GM19035 (cell line): Measurements from ENCODE around the gene TRMT10A.
"Not testable (repeated sequence)": the region's sequence is repeated elsewhere in the genome, so short reads cannot be mapped to it uniquely, and the experiment has no call there.

Experiments
- ATAC-seq: cut with Tn5 transposase; IDR thresholded peaks from one replicate; pipeline ENCODE4 v1.9.1; 2021; ENCODE audit not compliant: unreplicated experiment

The TRMT10A gene

DNA sequence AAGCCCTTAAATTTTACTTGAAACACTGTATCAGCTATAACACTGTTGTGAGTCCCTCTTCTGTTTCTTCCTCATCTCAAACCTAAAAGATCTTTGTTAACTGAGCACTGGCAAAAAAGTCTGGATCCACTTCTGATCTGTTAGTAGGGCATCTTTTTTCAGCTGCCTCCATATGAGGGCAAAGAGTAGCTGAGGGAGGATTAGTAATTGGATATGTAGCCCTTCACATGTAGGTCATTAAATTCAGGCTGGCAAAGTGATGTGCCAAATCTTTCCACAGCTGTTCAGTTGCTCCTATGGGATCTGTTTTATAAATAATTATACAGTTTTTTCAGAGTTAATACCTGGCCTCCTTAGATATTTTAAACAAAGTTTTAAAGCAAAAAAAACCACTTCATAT is 1.1 kb upstream of the TRMT10A start:
- no peak for ATAC-seq

DNA sequence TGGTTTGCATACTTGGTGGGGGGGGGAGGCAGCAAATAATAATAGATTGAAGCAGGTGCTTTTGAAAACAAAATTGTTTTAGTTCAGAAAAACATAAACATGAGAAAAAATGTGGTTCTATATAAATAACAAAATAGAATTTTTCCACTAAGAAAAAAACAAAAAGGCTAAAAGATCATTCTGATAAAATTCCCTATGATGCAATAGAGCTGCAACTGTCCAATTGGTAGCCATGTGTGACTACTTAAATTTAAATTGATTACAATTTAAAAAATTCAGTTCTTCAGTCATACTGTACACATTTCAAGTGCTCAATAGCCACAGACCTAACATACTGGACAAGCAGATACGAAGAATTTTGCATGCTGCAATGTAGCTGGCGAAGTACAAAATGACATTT is 11.0 kb downstream of the TRMT10A start:
- ATAC-seq, result no peak

DNA sequence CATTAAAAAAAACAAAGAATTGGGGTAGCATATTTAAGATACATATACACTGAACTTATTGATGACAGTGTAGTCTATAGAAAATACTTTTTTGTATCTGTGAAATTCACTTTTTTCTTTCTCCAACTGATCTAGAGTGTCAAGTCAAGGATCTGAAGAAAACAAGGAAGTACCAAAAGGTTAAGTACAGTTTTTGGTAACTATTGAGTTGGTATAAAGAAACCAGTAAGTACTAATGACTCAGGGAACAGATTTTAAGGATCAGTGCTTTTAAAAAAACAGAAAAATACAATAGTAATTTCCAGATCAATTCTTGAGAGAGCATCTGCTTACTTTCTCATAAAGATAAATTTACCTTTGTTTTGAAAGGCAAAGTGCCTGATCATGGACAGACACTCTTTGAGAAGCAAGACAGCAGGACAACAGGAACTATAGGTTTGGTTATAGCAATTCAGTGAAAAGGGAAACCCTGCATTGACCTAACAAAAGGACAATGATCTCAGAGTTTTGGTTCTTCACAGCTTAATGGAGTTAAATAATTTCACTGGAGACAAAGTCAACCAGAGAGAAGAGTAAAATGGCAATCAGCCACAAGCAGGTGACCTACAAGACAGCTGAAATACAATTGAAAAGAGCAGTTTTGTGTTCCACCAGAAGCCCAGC is 23.4 kb downstream of the TRMT10A start:
- ATAC-seq, result no peak

DNA sequence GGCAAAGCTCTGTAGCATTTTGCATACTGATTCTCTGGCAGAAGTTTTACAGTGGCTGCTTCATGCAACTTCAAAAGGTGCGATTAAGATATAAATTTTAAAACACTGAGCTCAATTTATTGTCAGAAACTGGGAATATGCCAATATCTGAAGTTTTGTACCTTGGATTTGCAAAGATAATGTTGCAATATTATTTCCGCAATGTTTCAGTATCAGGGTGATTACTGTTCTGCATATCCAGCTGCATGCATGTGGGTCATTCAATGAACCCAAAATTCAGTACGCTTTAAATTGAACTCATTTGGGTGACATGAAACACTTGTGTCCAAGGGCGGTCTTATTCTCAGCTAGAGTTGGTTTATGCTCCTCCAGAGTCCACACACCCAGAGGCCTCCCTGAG is 26.2 kb downstream of the TRMT10A start:
- no peak for ATAC-seq

DNA sequence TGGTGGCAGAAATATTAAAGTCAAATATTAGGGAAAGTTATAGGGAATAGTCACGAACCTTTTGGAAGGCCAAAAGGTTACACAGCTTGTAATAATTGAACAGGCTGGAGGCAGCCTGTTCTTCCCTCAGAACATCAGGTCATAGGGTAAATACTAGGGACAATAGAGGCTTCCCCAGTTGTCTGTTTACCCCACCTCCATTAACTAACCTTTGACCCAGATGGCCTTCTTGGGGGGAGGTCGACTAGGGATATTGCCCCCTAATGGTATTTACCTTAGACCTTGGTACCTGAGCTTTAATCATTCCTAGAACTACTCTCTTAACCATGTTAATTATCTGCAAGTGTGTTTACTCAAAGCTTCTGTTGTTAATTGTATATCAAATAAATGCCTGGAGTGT is 27.0 kb downstream of the TRMT10A start:
- ATAC-seq, result no peak

DNA sequence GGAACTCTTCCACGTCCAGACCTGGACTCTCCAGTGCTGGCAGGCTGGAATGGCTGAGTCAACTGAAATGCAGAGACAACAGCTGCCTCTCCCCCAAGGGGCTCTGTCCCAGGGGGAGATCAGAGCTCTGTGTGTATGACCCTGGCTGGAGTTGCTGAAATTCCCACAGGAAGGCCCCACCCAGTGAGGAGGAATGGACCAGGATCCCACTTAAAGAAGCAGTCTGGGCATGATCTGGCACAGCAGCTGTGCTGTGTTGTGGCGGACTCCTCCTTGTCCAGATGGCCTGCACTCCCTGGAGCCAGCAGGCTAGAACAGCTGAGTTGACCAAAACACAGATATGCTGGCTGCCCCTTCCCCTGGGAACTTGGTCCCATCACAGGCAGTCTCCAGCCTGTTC is 27.6 kb downstream of the TRMT10A start:
- ATAC-seq, result no peak

DNA sequence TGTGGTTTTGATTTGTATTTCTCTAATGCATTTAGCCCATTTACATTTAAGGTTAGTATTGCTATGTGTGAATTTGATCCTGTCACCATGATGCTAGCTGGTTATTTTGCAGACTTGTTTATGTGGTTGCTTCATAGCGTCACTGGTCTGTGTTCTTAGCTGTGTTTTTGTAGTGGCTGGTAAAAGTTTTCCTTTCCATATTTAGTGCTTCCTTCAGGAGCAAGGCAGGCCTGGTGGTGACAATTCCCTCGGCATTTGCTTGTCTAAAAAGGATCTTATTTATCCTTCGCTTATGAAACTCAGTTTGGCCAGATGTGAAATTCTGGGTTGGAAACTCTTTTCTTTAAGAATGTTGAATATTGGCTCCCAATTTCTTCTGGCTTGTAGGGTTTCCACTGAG is 29.1 kb downstream of the TRMT10A start:
- not testable (repeated sequence) for ATAC-seq

DNA sequence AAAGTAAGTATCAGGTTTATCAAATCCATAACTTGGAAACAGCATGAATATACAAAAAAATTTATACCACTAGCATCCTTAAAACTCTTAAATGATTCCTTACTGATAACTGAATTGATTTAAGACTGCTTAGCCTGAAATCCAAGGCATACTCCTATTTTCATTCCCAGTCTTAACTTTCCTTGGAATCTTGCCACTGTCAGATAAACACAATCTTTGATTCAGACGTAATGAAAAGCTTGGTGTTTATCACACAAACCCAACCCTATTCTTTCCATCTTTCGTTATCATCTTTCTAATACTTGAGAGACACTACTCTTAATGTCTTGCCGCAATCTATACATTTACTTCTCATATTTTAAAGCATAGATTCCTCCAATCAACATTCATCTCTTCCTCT is 33.9 kb downstream of the TRMT10A start:
- ATAC-seq, result no peak

DNA sequence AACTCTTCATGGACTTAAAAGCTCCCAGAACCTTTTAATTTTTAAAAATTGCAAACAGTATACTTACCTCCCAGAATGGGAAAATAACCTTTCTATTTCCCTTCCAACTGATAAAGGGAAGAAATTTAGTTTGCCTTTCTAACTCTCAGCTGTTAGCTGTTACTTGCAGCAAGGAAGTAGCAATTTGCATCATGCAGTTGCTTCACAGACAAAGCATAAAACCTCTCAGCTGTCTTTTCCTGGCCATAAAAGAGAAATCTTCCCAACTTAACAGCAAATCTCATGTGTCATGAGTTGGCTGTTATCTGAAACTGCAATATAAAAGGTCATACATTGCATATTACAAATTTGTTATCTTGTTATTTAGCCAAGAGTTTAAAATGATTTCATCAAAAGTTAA is 34.6 kb downstream of the TRMT10A start:
- ATAC-seq, result no peak

DNA sequence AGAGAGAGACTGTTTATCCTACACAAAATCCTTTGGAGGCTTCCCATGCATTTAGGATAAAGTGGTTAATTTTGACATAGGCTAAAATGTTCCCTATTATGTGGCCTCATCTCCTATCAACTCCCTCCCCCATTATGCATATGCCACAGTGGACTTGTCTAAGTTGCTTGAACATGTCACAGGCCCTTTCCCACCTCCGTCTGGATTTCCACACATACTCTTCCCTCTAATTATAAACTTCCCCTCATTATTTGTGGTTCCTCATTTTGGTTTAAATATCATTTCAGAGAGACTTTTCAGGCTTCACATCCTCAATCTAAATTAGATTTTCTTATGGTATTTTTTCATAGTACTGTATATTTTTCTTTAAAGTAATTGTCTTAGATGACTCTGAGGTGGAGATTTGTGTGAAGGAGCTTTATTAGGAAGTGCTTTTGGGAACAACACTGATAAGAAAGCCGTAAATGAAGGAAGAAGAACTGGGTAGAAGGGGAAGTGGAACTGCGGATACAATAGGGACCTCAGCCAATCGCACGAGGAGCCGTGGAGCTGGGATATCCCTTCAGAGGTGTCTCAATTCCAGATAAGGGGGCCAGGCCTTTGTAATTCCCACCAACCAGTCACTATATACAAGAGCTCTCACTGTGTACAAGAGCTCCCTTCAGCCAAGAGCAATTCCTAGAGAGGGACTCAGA is 45.1 kb downstream of the TRMT10A start:
- no peak for ATAC-seq

DNA sequence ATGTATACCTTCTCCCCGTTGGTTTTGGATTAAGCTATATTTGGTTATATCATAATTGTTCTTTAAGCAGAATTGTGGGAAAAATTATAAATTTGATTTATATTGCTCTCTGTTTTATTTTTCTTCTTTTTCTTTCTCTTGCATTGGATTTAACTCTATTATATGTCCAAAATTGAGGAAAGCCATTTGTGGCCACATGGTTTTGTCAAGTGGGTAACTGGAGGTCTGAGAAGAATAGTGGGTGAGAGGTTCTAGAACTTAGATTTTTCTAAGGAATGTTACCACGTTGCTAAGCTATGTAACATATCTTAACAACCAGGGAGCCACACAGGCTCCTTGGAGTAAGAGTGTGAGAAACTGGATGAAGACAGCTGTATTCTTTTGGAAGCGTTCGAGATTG is 53.1 kb downstream of the TRMT10A start, which contains the start of gene C4orf17:
Gene C4orf17 (plus strand): TSS at position 301 of the 400 bp plus-strand sequence. CDS start 2,061 bp downstream, outside the sequence.
- no peak for ATAC-seq

DNA sequence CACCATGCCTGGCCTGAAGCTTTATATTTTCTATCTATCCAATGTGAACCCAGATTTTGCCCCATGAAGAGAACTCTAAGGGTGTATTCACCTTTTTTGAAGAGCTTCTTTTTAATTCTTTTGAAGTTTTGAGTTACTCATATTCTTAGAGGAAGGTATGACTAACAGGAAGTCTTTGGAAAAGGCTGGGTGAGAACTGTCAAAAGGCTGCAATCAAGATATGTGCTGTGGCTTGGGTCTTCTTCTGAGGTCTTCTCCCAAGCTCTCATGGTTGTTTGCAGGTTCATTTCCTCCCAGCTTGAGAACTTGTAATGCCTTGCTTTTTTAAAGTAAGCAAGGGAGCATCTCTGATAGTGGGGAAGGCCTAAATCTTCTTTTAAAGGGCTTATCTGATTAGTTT is 56.1 kb downstream of the TRMT10A start:
- ATAC-seq, result no peak

DNA sequence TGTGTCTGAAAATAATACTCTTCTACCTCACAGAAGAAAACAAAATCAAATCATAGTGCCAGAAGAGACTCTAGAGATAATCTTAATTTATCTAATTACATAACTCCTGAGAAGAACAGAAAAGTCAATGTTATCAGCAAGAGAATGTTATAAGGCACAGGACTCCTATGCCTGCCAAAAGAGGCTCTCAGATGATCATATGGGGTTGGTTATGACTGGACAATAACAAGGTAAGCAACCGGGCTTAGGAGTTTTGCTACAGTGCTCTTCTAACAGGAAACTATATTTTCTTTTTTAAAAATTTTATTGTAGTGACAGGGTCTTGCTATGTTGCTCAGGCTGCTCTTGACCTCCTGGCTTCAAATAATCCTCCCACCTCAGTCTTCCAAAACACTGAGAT is 56.5 kb downstream of the TRMT10A start:
- ATAC-seq, result no peak

DNA sequence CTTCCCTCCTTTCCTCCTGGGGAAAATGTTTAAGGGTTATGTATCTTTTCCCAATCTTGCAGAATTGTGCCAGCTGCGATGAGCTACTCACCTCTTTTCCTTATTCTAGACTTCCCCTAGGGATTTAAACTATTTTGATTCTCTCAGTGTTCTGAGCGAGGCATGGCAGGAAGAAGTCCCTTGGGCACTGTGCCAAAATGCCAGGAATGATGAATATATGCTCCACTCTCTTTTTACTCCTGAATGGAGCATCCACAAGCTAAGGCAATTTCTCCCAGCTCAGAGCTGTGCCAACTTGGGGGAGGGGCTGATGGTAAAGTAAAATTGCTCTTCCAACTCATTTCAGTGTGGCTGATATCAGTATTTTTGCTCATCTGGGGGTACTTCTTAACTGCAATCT is 57.1 kb downstream of the TRMT10A start:
- no peak for ATAC-seq

DNA sequence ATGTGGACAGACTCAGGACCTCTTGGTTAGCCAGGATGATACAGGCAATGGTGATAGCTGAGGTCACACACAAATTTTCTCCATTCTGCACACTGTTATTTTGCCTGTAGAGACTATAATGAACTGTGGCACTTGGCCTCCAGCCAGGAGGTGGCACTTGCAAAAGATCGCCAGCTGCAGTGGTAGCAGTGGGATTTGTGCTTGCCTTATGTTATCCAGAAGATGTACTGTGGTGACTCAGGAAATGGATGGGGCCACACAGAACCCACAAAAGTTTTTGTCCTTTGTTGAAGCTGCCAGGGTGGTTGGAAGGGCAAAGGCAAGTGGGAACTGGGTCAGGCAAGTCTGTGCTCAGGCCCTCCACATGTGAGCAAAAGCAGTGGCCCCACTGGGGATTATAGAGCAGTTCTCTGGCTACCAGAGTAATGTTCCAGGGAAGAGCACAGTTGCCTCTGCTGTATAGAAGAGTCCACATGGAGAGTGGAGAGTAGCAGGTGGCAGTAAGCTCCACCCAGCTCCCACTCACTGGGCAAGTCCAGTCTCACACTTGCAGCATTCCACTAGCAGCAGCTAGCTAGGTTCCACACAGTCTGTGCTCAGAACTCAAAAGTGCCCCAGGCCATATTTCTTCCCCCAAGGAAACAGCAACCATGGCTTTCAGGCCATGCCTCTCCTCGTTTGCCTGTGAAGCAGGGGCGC is 58.9 kb downstream of the TRMT10A start:
- no peak for ATAC-seq
